Activated naive CD4-positive, alpha-beta T cell treated with anti-CD3 and anti-CD28 coated beads for 36 hours (primary cell): ENCODE data around the gene MSI1. TPM values are rescaled to one million over a fixed set of nuclear protein-coding genes. Genes with fewer than 3 reads are reported as not detected.

ENCODE experiments used
- CTCF ChIA-PET: fragments of 350-600 bp; sonication (Branson Sonifier 250); formaldehyde crosslinking; loops from one replicate; lab custom pipeline; 2021; ENCODE audit warnings: antibody characterized with exemption; lab: Charles Lee
- DNase-seq: peaks from one replicate; pipeline ENCODE4 v3.0.0-alpha.2; 2020
- H3K27ac Mint-ChIP-seq: one replicate; pipeline ENCODE4 v1.8.0; 2021; ENCODE audit warnings: mild to moderate bottlenecking, mixed read lengths
- H3K27me3 Mint-ChIP-seq: one replicate; pipeline ENCODE4 v1.8.0; 2021; ENCODE audit warnings: low read depth, mixed read lengths
- H3K36me3 Mint-ChIP-seq: one replicate; pipeline ENCODE4 v1.8.0; 2021; ENCODE audit warnings: low read depth, mixed read lengths
- H3K4me1 Mint-ChIP-seq: one replicate; pipeline ENCODE4 v1.8.0; 2021; ENCODE audit warnings: low read depth, mixed read lengths
- H3K4me3 Mint-ChIP-seq: one replicate; pipeline ENCODE4 v1.8.0; 2021; ENCODE audit warnings: mild to moderate bottlenecking, moderate library complexity, mixed read lengths
- H3K9me3 Mint-ChIP-seq: one replicate; pipeline ENCODE4 v1.8.0; 2021; ENCODE audit warnings: mixed read lengths
- intact Hi-C: fragments of 100-400 bp; cut with micrococcal nuclease; formaldehyde crosslinking; loops from one replicate; pipeline ENCODE4 v1.15.1; 2023
- total RNA-seq, 2 experiments: library from RNA; stranded (reverse); gene quantifications; one replicate each; pipeline ENCODE4 v1.2.3, GENCODE V29; 2021

Gene MSI1
- total RNA-seq, 2 experiments from 2014 or later: 0.27 to 0.57 TPM

DNA sequence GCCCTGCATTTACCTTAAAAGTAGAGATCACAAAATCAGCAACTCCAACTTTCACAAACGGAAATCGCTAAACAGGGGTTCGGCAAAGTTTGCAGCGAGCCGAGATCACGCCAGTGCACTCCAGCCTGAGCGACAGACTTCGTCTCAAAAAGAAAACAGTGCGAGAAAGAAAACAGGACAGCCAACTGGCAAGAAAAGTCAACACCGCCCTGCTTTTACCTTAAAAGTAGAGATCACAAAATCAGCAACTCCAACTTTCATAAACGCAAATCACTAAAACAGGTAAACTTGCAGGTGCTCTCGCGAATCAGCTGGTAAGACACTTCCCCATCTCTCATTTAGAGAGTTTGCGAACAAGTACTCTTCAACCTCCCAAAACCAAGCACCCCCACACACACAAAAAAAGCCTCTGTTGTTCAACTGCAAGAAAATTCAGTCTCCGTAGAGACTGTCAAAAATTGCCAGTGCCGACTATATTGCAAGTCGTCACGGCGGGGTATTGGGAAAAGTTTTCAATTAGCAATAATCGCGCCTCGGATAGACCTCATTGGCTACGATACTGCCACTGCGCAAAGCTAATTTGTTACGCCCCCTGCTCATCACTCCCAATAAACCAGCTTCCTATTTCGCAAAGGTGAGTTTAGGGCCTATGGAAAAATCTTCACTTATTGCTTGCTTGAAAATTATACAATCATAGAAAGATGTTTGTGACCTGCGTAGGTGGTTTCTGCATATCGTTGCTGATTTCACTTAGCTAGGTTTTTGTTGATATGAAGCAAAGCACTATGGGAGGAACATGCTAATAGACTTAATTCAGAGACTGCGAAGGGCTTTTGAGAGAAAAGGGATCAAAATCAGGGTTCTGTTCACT lies 76.1 kb downstream of the MSI1 start, which contains the start of gene RNU4-1:
Gene RNU4-1 (minus strand): TSS at position 577 of the 871 bp plus-strand sequence.
- Mint-ChIP-seq H3K36me3 (no peaks in the 10 kb centered on the region), H3K4me3 (no peak within 1 kb of the TSS), H3K4me1 (peaks cover 6% of the 10 kb centered on the region), H3K27me3 (no peaks in the 10 kb centered on the region), H3K27ac (no peak within 1 kb of the TSS), H3K9me3 (no peaks in the 10 kb centered on the region)
- DNase-seq: peak; percentile 88
- intact Hi-C loops: loop anchor here (1.0 to 5.0 kb wide), 9 partner anchors 9 to 393 kb away; partner anchors contain the start of genes BICDL1, COX6A1, RAB35 and RNF10
- CTCF ChIA-PET: interaction anchor here (0.6 to 4.8 kb wide), 5 partner anchors 9 to 746 kb away, joined by 3 to 48 read pairs (median 3); partner anchors contain the start of gene SIRT4

DNA sequence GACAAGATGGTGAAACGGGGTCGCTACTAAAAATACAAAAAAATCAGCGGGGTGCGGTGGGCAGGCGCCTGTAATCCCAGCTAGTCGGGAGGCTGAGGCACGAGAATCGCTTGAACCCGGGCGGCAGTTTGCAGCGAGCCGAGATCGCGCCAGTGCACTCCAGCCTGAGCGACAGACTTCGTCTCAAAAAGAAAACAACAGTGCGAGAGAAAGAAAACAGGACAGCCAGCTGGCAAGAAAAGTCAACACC lies 76.6 kb downstream of the MSI1 start:
- Mint-ChIP-seq H3K36me3 (no peaks in the 10 kb centered on the region), H3K4me1 (peaks cover 6% of the 10 kb centered on the region), H3K9me3 (no peaks in the 10 kb centered on the region), H3K27ac (no peak overlapping the region), H3K27me3 (no peaks in the 10 kb centered on the region), H3K4me3 (no peak overlapping the region)
- CTCF ChIA-PET: interaction anchor here (0.6 to 4.8 kb wide), 4 partner anchors 25 to 746 kb away, joined by 3 to 48 read pairs (median 3); no protein-coding TSS in a partner anchor
- intact Hi-C loops: loop anchor here (1.0 to 5.0 kb wide), 4 partner anchors 40 to 394 kb away; partner anchors contain the start of genes BICDL1 and RAB35
- DNase-seq: no peak

Other genes with a start within 250 kb of the MSI1 start
- gene GCN1, start 174.4 kb downstream of the MSI1 start, total RNA-seq: 100 to 1,000 TPM; 122 to 128 TPM
- gene RPLP0, start 168.1 kb downstream of the MSI1 start, total RNA-seq: 1,000 to 10,000 TPM; 5,065 to 5,278 TPM
- 100 to 1,000 TPM; 109 to 112 TPM for gene PXN, start 103.4 kb downstream of the MSI1 start, total RNA-seq
- gene RNU4-2, start 77.3 kb downstream of the MSI1 start, total RNA-seq: 1,000 to 10,000 TPM; 1,318 to 2,532 TPM
- gene RNU4-1, start 75.9 kb downstream of the MSI1 start, total RNA-seq: 1,000 to 10,000 TPM in 1 of 2 experiments, 100 to 1,000 TPM in 1; 685 to 1,294 TPM
- 1 to 10 TPM; 2.0 to 3.7 TPM for gene SIRT4, start 66.8 kb downstream of the MSI1 start, total RNA-seq
- not detected for gene PLA2G1B, start 41.4 kb downstream of the MSI1 start, total RNA-seq
- gene COX6A1, start 68.9 kb upstream of the MSI1 start, total RNA-seq: 100 to 1,000 TPM; 536 to 540 TPM
- 10 to 100 TPM; 56.8 to 59.2 TPM for gene TRIAP1, start 77.2 kb upstream of the MSI1 start, total RNA-seq
- 10 to 100 TPM; 33.1 to 35.3 TPM for gene GATC, start 77.3 kb upstream of the MSI1 start, total RNA-seq
- gene SRSF9, start 100.6 kb upstream of the MSI1 start, total RNA-seq: 100 to 1,000 TPM; 164 to 171 TPM
- 10 to 100 TPM; 93.4 to 93.5 TPM for gene DYNLL1, start 126.9 kb upstream of the MSI1 start, total RNA-seq
- gene COQ5, start 160.0 kb upstream of the MSI1 start, total RNA-seq: 10 to 100 TPM; 29.5 TPM
- 100 to 1,000 TPM; 159 to 166 TPM for gene RNF10, start 165.2 kb upstream of the MSI1 start, total RNA-seq
- 10 to 100 TPM; 44.2 to 45.0 TPM for gene POP5, start 212.2 kb upstream of the MSI1 start, total RNA-seq